Ishikawa (cell line): ENCODE data around the gene CD226.

ENCODE experiments used
- CEBPB ChIP-seq: IDR thresholded peaks from 2 replicates; pipeline ENCODE4 v1.6.1; 2012
- CREB1 ChIP-seq: IDR thresholded peaks from 2 replicates; pipeline ENCODE4 v1.6.1; 2012; ENCODE audit warnings: low read depth
- EGR1 ChIP-seq: IDR thresholded peaks from 2 replicates; pipeline ENCODE4 v1.6.1; 2012
- EP300 ChIP-seq: IDR thresholded peaks from 2 replicates; pipeline ENCODE4 v1.6.1; 2012; ENCODE audit warnings: borderline replicate concordance
- FOXM1 ChIP-seq: IDR thresholded peaks from 2 replicates; pipeline ENCODE4 v1.6.1; 2012; ENCODE audit warnings: low read depth, borderline replicate concordance
- MAX ChIP-seq: IDR thresholded peaks from 2 replicates; pipeline ENCODE4 v1.6.1; 2012
- NFIC ChIP-seq: IDR thresholded peaks from 2 replicates; pipeline ENCODE4 v1.6.1; 2012
- RAD21 ChIP-seq: IDR thresholded peaks from 2 replicates; pipeline ENCODE4 v1.6.1; 2012; ENCODE audit warnings: low read depth
- REST ChIP-seq: IDR thresholded peaks from 2 replicates; pipeline ENCODE4 v1.6.1; 2012; ENCODE audit warnings: low read depth, mild to moderate bottlenecking
- TAF1 ChIP-seq: IDR thresholded peaks from 2 replicates; pipeline ENCODE4 v1.6.1; 2012; ENCODE audit warnings: low read depth, mild to moderate bottlenecking
- TCF12 ChIP-seq: IDR thresholded peaks from 2 replicates; pipeline ENCODE4 v1.6.1; 2012; ENCODE audit warnings: low read depth
- TEAD4 ChIP-seq: IDR thresholded peaks from 2 replicates; pipeline ENCODE4 v1.6.1; 2012
- USF1 ChIP-seq: IDR thresholded peaks from 2 replicates; pipeline ENCODE4 v1.6.1; 2012
- YY1 ChIP-seq: IDR thresholded peaks from 2 replicates; pipeline ENCODE4 v1.6.1; 2012; ENCODE audit warnings: low read depth
- ZBTB7A ChIP-seq: IDR thresholded peaks from 2 replicates; pipeline ENCODE4 v1.6.1; 2012; ENCODE audit warnings: low read depth

CD226 gene

GRCh38 chr18:69819460-69819859 is 128.2 kb downstream of the CD226 start:
- TF ChIP-seq TEAD4, result no peak
- TF ChIP-seq YY1, result no peak
- no peak for TF ChIP-seq EGR1

GRCh38 chr18:69817335-69817940 is 130.2 kb downstream of the CD226 start:
- TF ChIP-seq CREB1 (no peak), TEAD4 (no peak), TCF12 (no peak), NFIC (no peak), MAX (no peak), USF1 (no peak), EGR1 (no peak), TAF1 (no peak), ZBTB7A (no peak), YY1 (no peak), REST (no peak), RAD21 (no peak), EP300 (no peak), FOXM1 (no peak)

- no peak for TF ChIP-seq CREB1
- TF ChIP-seq MAX, result no peak
- no peak for TF ChIP-seq CEBPB
- no peak for TF ChIP-seq EGR1
- TF ChIP-seq ZBTB7A, result no peak
- no peak for TF ChIP-seq REST
- TF ChIP-seq USF1, result no peak
- TF ChIP-seq EP300, result no peak
- TF ChIP-seq RAD21, result no peak
- TF ChIP-seq TCF12, result no peak
- TF ChIP-seq FOXM1, result no peak
- no peak for TF ChIP-seq TAF1
- TF ChIP-seq YY1, result no peak
- TF ChIP-seq NFIC, result no peak
- no peak for TF ChIP-seq TEAD4
These were observed 132.8 kb downstream of the CD226 start for GRCh38 chr18:69814861-69815385.

- no peak for TF ChIP-seq REST
- no peak for TF ChIP-seq YY1
- no peak for TF ChIP-seq NFIC
- TF ChIP-seq CEBPB, result no peak
- TF ChIP-seq ZBTB7A, result no peak
- no peak for TF ChIP-seq EGR1
- TF ChIP-seq RAD21, result no peak
- no peak for TF ChIP-seq TAF1
- no peak for TF ChIP-seq CREB1
- TF ChIP-seq EP300, result no peak
- TF ChIP-seq TEAD4, result no peak
These were observed 134.1 kb downstream of the CD226 start for GRCh38 chr18:69813559-69813958.

- TF ChIP-seq CEBPB (no peak), NFIC (no peak)
These were observed 139.3 kb downstream of the CD226 start for GRCh38 chr18:69808399-69808798.
